HG03039 (cell line): ENCODE results near the gene FOXD2.
"Not testable (repeated sequence)": the region's sequence is repeated elsewhere in the genome, so short reads cannot be mapped to it uniquely, and the experiment has no call there.

Source experiments
- ATAC-seq: cut with Tn5 transposase; IDR thresholded peaks from one replicate; pipeline ENCODE4 v1.9.1; 2021; ENCODE audit warnings: mild to moderate bottlenecking, moderate library complexity; ENCODE audit not compliant: unreplicated experiment

FOXD2 gene

DNA sequence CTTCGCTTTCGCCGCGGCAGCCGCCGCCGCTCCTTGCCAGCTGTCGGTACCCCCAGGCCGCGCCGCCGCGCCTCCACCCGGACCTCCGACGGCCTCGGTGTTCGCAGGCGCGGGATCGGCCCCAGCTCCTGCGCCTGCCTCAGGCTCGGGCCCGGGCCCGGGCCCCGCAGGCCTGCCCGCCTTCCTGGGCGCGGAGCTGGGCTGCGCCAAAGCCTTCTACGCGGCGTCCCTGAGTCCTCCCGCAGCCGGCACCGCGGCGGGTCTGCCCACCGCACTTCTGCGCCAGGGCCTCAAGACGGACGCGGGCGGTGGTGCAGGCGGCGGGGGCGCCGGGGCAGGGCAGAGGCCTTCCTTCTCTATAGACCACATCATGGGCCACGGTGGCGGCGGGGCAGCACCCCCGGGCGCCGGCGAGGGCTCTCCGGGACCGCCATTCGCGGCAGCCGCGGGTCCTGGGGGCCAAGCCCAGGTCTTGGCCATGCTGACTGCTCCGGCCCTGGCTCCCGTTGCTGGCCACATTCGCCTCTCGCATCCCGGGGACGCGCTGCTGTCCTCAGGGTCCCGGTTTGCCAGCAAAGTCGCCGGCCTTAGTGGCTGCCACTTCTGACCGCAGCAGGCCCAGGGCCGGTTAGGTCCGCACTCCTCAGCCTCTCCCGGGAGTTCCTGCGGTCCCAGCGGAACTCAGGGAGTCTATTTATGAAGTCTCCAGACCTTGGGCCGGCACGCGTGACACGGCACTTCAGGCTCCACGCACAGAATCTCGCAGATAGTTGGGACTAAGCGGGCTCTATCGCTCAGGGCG is 1.4 kb downstream of the FOXD2 start:
- no peak for ATAC-seq

DNA sequence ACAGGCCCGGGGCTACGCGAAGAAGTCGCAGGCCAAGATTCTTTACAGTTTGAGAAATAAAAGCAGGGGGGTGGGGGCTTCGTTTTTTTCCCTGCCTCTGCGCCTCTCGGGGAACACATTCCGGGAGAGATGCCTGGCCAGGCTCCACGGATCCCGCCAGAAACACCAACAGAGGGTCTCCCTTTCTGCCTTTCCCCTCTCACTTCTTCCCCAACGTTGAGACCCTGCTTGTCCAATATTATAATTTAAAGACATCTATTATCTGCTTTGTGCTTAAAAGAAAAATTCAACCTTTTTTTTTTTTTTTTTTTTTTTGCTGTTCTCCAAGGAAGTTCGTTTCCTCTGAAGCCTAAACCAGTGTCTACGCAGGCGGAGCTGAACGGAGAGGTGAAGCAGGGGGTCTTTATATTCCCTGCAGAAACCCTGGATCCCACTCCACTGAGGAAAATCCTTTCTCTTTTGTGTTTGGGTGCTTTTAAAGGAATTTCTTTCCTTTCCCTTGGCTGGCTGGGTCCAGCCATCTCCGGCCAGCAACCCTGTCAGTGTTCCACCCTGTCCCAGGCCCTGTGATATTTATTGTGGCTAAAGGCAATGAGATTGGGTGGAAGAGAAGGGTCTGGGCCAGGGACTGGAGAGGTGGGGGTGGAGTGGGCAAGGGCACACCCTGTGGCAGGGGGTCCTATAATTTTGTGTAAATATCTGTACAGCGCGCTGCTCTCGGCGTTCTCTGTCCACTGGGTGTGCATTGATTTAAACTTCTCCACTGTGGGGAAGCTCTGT is 2.2 kb downstream of the FOXD2 start:
- ATAC-seq: no peak

DNA sequence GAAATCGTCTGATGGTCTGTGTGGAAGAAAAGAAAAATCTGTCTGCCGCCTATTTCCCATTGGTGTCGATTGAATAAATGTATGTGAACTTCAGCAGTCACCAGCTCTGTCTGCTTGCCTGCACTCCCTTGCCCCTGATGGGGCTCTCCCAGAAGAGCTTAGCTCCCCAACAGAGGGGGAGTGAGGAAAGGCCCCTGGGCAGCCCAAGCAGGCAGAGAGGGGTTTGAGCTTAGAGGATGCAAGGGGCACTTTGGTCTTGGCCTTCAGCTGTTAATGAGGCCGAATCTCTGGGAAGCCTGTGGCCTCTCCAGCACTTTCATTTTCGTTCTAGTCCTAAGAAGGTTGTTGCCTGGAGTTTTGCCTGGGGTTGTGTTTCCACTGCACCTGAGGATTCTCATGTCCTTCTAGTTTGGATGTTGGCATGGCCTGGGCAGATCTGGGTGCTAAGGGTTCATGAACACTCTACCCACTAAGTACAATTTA is 2.8 kb downstream of the FOXD2 start:
- ATAC-seq: no peak

DNA sequence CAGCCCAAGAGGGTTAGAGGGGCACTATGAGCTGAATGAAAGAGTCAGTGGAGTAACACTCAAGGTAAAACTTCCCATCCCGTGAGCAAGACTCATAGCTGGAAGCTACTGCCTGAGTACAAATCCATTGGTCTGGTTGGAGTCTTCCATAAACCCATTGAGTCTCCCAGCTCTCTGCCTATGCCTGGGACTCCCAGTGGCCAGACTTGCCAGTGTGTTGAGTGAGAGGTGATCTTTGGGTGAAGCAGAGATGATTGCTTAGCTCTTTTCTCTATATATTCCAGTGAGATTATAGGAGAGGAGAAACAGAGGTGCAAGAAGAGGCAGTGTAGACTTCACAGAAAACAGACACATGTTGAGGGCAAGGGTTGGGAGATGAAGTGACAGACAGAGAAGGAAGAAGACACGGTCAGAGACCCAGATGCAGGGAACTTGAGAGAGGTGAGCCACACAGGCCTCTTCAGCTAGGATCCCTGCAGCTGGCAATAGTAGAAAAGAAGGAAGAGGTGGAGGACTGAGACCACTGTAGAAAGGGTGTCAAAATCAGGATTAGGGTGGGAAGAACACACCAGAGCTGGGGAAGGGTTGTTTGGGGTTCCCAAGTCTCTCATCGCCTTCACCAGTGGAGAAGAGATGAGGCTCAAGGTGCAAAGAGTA is 3.7 kb downstream of the FOXD2 start:
- no peak for ATAC-seq

DNA sequence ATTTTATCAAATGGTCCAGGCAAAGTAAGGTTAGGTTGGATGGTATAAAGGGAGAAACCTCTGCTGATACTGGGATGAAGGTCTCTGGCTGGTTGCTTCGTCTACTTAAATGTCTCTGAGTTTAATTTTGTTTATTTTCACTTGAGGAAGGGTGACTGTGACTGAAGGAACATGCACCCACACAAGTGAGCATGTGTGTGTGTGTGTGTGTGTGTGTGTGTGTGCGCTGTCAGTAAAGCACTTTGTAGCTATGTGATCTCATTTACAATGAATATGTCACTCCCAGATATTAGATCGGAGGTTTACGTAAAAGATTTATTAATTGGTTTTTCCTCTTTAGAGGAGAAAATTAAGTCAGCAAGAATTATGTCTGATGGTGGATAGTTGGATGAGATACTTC is 4.4 kb downstream of the FOXD2 start:
- no peak for ATAC-seq

DNA sequence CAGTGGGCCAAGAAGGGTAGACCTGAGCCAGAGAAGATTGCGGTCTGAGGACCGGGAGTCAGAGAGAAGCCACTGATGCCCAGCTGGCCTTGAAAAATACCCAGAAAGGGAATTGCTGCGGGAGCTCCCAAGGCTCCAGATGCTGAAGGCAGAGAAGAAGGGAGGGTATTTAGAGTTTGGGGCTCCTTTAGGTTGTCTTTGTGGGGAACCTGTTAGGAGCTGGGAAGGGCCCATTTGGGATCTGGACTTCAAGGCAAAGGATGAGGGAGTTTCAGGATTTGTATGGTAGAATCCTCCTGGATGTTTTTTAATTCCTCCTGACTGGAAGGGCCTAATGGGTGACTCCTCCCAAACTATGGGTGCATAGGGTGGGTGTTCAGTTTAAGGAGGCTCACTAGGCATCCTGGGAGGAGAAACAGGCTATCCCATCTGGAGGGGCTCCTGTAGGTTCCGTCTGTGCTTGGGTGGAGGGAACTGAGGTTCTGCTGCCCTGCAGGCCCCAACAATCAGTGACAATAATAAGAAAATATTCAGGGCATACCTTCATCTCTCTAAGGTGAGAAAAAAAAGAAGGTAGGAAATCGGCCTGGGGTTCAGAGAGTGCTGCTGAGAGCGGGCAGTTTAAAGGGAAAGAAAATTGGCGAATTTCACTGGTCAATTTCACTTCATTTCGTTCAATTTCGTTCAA is 5.1 kb downstream of the FOXD2 start:
- ATAC-seq: no peak

DNA sequence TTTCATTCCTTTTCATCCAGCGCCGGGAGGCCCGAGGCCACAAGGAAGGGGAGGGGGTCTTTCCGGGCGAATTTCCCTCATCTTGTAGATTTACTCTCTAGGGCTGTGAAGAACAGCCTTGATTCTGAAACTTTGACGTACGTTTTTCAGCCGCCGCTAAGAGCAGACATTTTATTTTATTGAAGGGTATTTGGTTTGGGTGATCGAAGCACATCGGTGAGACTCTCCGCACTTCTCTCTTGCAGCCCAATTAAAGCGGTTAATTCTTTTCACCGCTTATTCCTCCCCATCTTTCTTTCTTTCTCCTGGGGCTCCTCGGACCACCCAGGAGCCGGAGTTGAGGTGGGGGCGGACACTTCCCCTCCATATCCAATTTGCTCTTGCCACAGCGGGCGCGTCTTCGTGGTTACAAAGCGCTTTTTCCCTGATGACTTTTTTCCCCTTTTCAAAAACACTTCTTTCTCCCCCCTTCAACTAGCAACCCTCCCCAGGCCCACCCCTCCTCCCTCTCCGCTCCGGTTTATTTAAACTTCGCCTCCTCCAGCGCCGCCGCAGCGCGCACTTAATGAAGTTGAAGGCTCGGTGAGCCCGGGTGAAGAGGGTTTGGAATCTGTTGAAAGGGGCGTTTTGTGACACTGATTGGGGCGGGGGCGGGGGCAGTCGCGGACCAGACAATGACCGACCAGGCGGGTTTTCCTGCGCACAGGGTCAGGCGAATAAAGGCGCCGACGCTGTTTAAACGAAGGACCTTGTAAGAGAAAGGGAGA is 5.9 kb downstream of the FOXD2 start:
- no peak for ATAC-seq

DNA sequence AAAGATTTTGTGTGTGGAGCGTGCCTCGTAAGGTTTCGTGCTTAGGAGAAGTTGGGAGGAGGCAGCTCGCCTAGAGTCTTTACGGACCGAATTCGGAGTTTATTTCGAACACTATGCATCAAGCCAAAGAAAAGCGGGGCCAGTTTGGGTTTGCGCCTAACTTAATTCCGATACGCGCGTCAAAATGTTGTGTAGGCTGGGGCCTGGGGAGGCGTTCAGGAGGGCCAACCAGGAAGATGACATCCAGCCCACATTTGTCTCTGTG is 6.4 kb downstream of the FOXD2 start:
- no peak for ATAC-seq

DNA sequence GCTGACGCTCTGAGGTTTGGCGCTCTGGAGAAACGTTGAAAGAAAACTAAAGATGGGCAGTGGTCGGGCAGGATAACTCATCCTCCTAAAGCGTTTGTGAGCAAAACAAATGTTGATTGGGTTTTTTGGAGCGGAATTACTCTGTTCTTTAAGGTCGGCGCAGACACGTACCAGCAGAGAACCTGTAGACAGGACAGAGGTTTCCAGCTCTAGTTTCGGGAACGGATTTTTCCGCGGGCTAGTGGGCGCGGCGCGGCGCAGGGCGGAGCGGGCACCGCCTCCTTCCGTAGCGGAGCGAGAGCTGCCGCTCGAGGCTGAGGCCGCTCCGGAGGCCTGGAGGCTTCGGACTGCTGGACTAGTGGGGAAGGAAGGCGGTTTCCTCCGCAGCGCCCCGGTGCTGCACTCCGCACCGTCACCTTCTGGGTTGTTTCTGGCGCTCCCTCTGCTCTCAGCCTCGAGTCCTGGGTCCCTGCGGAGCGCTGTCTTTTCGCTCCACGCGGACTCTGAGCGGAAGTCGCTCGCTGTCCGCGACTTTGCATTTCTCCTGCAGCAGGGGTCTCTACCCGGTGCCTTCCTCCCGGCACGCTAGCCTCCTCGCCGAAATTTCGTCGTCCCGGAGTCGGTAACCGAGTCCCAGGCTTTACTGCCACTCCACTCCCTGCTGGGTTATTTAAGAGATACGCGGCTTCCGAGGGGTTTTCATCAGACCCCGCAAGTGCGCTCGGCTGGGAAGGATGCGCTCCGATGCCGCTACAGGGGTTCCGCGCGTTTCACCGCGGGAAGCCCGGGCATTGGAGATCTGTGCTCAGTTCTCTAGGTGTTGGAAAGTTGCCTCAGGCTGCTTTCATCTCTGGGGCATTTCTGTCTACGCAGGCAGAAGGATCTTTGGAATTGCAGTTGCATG is 7.0 kb downstream of the FOXD2 start:
- no peak for ATAC-seq

DNA sequence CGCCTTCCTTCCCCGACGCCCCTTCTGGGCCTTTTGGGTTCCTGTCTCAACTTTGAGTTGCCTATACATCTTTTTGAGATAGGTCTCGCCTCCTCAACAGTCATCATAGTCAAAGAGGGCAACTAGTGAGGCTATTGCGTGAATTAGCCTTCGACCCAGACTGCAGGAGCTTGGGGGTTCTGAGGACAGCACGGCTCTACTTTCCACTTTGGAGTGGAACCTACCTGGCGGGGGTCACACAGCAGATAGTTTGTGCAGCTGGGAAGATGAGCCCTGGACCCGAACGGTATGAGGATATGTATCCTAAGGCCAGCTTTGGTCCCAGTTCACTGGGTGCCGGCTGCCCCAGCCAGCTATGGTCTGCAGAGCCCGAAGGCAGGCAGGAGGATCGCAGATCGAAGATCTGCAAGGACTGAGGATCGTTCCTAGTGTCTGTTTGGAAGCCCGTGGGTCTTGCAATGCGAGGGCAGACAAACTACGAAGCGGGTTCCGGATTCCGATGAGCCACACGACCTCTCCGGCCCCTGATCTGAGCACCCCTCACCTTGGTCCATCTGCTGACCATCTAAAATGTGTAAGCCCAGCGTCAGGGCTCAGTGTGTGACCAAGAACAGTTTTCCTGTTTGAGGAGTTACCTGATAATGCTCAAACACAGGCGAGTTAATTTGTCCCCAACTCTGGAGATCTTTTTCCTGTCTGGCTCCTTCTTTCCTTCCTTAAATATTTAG is 8.1 kb downstream of the FOXD2 start:
- no peak for ATAC-seq

DNA sequence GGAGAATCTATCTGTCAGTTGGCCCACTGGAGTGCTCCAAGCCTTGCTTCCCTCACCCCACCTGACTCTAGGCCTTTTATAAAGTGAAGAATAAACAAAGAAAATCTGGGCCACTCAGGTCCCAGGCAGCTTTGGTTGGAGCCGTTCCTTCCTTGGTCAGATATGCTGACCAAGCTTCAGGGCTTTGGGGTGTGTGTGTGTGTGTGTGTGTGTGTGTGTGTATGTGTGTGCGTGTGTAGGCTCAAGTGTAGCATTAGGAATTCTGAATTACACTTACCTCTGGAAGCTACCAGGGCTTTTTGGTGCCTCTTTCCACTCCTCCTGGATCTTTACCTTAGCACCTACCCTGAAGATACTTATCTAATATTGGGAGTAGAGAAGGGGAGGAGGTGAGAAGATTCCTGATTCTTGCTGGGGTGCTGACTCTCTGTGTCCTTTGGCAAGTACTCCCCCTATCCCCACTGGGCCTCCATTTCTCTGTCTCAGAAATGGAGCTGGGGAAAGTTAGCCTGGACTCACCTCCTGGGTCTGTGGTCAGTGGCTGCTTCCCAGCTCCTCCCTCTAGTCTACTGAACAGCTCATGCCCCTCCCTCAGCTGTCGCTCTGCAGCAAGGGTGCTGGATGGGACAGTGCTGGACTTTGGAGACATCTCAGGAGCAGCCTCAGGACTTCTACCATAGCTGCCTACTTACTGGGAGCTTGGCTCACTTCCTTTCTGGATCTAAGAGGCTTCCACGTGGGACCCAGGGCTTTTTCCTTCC is 10.8 kb downstream of the FOXD2 start:
- no peak for ATAC-seq

DNA sequence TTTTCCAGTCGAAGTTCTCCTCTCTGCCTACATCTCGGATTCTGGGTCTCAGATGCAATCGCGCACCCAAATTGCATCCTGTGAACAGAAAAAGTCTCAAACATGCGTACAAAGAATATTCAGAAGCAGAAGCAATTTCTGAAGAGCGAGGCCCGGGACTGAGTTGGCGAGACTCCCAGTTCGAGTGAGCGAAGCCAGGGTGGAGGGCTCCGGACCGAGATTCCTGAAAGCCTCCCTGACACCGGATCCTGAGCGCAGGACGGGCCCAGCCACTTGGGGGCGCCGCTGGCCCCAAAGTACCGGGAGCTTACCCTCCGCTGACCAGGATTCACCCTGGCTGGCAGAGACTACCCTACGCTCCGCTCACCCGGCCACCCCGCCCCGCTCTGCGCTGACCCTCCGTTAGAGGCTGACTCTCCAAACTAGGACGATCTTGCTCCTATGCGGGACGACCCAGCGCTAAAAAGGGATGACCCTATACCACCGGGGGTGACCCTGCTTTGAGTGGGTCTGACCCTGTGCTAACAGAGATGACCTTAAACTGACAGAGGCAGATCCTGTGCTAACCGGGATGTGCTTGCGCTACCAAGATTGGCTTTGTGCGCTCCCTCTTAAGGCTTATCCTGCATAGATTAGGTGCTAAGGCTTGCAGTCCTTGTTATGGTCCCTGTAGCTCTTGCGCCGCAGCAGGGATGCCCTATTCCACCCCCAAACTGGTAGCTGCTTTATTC is 12.1 kb downstream of the FOXD2 start:
- ATAC-seq: no peak

DNA sequence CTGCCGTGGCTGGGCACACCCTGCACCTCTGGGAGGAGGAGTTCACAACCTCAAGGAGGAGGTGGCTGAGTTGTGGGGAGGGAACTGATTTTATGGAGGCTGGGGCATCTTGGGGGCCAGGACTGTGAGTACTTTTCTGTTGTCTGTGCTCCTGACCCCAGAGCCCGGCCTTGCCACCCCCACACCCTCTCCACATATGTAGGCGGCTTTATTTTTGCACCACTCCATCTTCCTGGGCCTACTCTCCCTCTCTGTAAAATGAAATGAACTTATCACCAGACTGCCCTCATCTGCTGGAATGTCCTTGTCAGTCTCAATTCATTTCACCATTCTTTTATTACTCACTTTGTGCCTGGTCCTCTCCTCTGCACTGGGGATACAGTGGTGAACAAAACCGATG is 12.8 kb downstream of the FOXD2 start:
- ATAC-seq: no peak

DNA sequence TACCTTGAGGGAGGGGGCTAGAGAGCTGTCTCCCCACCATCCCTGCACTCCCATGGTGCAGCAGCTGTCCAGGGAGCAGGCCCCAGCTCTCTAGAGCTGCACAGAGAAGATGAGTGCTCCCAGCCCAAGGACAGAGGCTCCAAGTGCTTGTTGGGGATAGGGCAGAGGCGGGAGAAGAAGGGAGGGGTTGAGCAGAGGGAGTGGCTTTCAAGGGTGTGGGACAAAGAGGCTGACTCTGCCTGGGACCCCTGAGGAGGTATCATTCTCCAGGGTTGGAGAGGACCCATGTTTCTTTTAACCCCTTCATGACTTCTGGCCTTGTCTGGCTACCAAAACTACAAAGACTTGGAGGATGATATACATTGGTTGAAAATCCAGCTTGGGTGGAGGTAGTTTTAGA is 14.6 kb downstream of the FOXD2 start:
- ATAC-seq: no peak

DNA sequence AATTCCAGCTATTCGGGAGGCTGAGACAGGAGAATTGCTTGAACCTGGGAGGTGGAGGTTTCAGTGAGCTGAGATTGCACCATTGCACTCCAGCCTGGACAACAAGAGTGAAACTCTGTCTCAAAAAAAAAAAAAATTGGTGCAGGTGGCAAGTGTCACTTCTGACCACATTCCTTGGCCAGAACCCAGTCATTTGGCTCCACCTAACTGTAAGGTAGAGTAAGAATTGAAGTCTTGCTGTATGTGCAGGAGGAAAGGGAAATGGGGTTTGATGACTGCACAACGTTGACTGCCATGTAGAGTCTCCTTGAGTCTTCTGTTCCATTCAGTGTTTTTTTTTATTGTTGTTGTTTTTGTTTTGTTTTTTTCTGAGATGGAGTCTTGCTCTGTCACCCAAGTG is 16.1 kb downstream of the FOXD2 start:
- ATAC-seq: not testable (repeated sequence)

DNA sequence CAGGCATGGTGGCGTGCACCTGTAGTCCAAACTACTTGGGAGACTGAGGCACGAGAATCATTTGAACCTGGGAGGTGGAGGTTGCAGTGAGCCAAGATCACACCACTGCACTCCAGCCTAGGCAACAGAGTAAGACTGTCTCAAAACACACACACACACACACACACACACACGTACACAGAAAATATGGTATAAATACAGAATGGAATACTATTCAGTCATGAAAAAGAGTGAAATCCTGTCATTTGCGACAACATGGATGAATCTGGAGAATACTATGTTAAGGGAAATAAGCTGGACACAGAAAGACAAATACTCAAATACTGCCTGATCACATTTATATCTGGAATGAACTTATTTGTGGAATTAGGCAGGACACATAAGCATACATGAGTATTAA is 18.4 kb downstream of the FOXD2 start:
- no peak for ATAC-seq

DNA sequence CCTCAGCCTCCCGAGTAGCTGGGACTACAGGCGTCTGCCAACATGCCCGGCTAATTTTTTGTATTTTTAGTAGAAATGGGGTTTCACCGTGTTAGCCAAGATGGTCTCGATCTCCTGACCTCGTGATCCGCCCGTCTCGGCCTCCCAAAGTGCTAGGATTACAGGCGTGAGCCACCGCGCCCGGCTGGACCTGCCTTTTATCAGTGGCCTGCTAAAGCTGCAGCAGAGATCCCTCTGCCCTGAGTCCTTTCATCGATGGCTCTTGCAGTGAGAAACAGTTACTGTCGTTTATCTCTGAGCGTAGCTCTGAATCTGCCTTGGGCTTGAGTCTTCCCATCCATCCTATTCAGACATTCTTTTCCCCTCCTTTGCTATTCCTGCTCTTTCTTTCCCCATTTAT is 19.7 kb downstream of the FOXD2 start:
- ATAC-seq: not testable (repeated sequence)
